GM12873 (cell line): Measurements from ENCODE around the gene MAML3.

ENCODE experiments used
- CTCF ChIP-seq: IDR thresholded peaks from 2 replicates; pipeline ENCODE4 v1.5.1; 2012; ENCODE audit warnings: low read depth, mild to moderate bottlenecking, moderate library complexity, low read length, control low read depth; ENCODE audit not compliant: insufficient read depth; ENCODE audit errors: missing control alignments

The MAML3 gene

GRCh38 chr4:139736661-139737060 lies 417.3 kb downstream of the MAML3 start:
- TF ChIP-seq CTCF: no peak

- no peak for TF ChIP-seq CTCF
These were observed 417.7 kb downstream of the MAML3 start for GRCh38 chr4:139736274-139736660.

- no peak for TF ChIP-seq CTCF
These were observed 418.4 kb downstream of the MAML3 start for GRCh38 chr4:139735381-139736273.

- TF ChIP-seq CTCF: peak; percentile 46
These were observed 419.1 kb downstream of the MAML3 start for GRCh38 chr4:139734875-139735380.

- TF ChIP-seq CTCF: no peak
These were observed 419.6 kb downstream of the MAML3 start for GRCh38 chr4:139734201-139734874.

GRCh38 chr4:139732991-139733570 lies 420.9 kb downstream of the MAML3 start:
- TF ChIP-seq CTCF: no peak

- TF ChIP-seq CTCF: no peak
These were observed 425.1 kb downstream of the MAML3 start for GRCh38 chr4:139728840-139729239.
